ENCODE results near the gene TRIL.

- TF ChIP-seq CTCF (conservative IDR thresholded peaks at IDR 0.05; ENCODE audit: low read depth in 2 of 2) (no peak), EZH2phosphoT487 (IDR thresholded peaks at IDR 0.05; ENCODE audit: unreplicated experiment) (no peak), REST (IDR thresholded peaks at IDR 0.05; ENCODE audit: unreplicated experiment) (no peak)
Measured at GRCh38 chr7:29005829-29006228, 47.7 kb upstream of the TRIL start.

All from GM23338 (cell line).